Activated CD4-positive, CD25-positive, alpha-beta regulatory T cell treated with anti-CD3 and anti-CD28 coated beads, Interleukin-2, amount 50 U/mL, for 16 hours (primary cell): Measurements from ENCODE around the gene SMAD6.

Experiments used
- DNase-seq: peaks from one replicate; pipeline ENCODE4 v3.0.0-alpha.2; 2020; ENCODE audit warnings: low read depth, low spot score

The SMAD6 gene

GRCh38 chr15:66721020-66721419, 19.0 kb downstream of the SMAD6 start:
- DNase-seq: no peak

DNA sequence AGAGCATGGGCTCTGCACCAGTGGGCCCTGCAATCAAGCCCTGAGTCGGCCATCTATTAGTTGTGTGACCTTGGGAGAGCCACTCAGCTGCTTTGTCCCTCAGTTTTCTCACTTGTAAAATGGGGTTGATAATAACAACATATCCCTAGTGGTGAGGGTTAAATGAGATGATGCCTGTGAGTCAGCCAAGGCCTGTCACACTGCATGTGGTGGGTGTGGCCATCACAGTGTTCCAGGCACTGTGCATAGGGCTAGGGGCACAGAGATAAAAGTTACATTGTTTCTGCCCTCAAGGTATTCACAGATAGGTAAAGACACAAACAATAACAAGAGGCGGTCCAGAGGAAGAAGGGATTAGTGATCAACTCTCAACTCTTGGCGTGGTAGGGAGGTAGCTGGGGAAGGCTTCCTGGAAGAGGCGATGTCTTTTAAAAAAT, 19.5 kb downstream of the SMAD6 start:
- DNase-seq: no peak

DNA sequence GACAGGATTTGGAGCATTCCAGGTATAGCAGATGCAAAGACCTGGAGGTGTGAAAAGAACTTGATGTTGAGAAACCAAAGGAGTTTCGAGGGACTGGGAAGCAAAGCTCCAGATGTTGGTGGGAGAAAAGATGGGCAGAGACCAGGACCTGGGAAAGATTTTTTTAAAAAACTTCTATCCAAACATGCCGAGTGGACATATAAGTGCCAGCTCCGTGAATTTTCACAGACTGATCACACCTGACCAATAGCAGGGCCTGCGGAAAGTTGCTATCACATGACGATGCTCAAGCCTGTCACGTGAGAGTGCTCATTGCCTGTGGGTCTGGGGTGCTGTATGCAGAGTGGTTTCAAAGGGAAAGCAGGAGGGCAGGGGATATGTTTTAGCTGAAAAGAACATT, 19.9 kb downstream of the SMAD6 start:
- DNase-seq: no peak

DNA sequence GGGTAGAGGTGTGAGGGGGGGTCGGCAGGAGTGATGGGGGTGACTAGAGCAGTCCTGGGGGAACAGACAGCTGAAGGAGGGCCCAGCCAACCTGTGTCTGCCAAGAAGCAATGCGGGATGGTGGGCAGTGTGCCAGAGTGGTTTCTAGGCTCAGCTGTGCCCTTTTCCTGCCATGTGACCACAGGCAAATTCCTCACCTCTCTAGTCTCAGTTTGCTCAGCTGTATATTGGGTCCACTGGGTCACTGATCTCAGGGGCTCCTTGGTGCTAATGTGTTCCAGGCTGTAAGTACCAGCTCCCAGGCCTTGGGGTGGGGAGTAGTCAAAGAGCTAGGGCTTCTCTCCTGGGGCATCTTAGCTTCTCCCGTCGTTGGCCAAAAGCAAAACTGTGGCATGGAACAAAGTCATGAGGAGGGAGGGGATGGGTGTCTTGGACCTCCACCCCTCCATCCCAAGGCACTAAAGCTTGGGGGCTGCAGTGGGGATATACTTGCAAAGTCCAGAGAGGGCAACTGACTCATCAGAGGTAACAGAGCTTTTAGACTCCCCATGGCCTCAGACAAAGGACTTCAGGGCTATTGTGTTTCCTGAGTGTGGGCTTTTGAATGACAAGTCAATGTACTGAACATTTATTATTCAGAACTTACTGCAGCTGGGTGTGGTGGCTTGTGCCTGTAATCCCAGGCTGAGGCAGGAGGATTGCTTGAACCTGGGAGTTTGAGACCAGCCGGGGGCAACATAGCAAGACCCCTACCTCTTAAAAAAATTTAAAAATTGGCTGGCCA, 20.9 kb downstream of the SMAD6 start:
- DNase-seq: no peak

DNA sequence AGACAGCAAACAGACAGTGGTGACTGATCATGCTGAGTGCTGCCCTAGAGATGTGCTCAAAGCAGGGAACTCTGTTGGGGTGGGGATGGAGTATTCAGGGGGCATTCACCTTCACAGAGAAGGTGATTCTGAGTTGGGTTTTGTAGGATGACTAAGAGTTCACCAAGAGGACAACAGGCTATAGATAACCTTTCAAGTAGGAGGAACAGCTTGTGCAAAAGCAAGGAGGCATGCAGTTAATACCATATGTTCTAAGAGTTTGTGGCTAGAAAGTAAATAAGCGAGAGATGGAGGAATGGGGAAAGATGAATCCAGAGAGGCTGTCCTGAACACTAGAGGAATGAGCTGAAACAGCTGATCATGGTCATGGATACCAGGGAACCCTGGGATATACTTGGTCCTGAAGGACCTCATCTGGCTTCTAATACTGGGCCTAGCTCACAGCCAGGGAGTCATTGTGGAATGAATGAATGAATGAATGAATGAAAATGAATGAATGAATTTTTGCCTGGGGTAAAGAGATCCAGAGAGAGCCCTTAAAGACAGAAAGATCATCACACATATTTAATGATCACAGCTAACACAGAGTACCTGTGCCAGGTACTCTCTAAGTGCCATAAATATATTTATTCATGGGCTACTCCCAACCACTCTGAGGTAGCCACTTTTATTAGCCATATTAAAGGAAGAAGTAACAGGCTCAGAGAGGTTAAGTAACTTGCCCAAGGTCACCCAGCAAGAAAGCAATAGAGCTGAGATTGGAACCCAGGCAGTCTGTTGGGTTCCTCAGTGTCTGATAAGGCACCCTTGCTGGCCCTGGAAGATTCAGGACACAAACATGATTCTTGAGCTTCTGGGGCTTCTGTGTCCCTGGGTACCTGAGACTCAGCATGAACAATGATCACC, 22.0 kb downstream of the SMAD6 start:
- DNase-seq: no peak

DNA sequence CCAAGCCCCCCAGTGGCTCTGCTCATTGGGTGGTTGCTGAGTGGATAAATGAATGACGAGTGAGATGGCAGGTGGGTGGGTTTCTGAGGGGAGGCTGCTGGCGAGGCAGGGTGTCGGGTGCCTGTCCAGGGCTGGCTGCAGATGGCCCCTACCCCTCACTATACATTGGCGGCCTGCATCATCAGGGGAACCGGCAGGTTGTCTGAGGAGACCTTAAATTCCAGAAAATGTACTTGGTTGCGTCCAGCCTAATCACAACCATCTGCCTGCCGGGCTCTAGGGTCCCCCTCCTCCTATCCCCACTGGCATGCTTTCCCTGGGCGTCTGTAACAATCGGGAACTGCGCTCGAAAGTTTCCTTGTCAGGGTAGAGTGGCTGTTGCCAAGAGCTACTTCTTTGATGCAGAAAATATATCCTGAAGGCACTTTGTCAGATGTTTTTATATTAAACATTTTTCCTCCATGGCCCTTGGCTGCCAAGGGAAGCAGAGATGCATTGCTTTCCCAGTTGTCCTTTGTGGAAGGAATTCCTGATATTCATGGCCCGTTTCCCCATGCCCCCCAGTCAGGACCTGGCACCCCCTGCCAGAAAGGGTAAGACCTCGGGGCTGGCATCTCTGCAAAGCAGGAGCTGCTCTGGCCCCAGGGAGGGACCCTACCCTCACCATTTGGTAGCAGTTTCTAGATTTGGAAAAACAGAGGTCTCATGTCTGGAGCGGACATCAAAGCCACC, 22.9 kb downstream of the SMAD6 start:
- DNase-seq: no peak

- no peak for DNase-seq
These were observed 23.4 kb downstream of the SMAD6 start for GRCh38 chr15:66725464-66725785.

GRCh38 chr15:66726386-66726785, 24.4 kb downstream of the SMAD6 start:
- DNase-seq: no peak

DNA sequence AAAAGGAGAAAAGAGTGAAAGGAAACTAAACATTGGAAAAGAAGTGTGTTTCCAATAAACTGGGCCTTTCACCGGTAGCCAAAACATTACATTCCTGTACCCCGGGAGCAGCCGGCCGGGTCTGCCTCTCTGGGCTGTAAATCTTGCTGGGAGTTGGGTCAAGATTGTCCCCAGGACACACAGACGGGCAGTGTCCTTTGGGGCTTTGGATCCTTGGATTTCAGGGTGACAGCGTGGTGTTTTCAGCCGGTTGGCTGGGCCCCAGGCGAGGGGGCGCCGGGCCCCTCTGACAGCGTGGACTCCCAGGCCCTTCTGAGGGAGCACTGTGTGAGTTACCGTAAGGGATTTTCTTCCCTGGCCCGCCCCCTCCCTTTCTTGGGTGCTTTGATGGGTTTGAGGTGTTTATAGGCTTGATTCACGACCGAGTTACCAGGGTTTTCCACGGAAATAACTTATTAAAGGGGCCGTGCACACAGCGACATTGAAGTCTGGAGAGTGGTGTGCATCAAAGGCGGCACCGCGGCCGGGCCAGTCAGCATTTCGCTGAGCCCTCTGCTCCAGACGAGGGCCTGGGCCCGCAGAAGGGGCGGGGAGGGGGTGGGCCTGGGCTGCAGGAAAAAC, 27.4 kb downstream of the SMAD6 start:
- DNase-seq: no peak

GRCh38 chr15:66730168-66731021, 28.4 kb downstream of the SMAD6 start:
- DNase-seq: no peak

GRCh38 chr15:66733976-66734375, 31.9 kb downstream of the SMAD6 start:
- no peak for DNase-seq

GRCh38 chr15:66734961-66735908, 33.2 kb downstream of the SMAD6 start:
- DNase-seq: no peak

DNA sequence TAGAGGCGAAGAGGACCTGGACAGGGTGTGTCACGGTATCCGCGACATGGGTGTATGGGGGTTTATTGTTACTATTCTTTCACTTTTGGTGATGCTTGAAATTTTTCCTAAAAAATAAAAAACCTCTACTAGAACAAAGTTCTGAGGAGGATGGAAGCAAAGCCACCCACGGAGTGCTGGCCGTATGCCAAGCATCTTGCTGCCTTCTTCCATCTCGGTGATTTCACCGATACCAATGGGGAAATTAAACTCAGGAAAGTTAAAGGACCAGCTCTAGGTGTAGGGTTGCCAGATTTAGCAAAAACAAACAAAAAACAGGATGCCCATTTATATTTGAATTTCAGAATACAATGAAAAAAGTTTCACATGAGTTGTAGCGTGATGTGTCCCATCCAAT, 33.9 kb downstream of the SMAD6 start:
- DNase-seq: no peak

- DNase-seq: no peak
These were observed 35.4 kb downstream of the SMAD6 start for GRCh38 chr15:66737243-66738010.

DNA sequence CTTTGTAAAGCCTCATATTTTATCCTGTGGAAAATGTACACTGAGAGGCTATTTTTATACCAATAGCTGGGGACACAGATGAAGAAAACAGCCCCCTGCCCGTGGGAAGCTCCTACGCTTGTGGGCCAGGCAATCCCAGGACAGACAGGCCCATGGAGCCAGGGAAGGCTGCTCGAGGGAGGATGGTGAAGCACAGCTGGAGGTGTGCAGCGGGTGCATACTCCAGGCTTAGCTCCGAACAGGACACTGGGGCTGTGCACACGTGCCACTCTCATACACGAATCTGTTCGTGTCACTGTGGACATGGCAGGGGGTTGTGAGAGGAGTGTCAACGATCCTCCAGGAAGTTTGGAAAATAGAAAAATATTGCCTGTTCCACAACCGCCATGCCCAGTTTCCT, 36.1 kb downstream of the SMAD6 start:
- no peak for DNase-seq

GRCh38 chr15:66738595-66738994, 36.6 kb downstream of the SMAD6 start:
- DNase-seq: no peak

DNA sequence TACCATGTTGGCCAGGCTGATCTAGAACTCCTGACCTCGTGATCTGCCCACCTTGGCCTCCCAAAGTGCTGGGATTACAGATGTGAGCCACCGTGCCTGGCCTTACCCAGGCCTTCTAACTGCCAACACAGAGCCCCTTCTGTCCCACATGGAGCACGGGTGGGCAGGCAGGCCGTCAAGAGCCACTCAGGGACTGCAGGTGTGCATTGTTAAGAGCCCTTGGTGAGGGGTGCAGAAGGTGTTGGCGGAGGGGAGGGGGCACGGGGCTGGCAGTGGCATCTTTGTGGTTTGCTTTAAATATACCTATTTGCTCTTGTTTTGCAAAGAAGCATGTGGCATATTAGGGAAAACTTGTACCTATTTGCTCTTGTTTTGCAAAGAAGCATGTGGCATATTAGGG, 37.3 kb downstream of the SMAD6 start:
- no peak for DNase-seq

DNA sequence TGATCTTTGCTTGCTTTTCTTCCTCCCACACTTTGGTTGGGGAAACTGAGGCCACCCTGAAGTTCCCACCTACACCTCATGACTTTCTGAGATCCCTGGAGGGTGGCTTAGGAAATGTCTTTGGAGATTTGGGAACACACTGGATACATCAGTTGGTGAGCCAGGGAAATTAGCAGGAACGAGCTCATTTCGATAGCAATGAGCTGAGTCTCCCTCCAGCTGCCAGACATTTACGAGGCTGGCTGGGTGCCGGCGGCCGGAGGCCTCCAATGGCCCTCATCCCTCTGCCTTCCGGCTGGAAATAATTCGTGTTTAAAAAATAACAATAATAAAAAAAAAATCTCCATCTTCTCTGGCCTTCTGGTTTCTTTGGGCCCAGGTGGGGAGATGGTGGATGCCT, 38.8 kb downstream of the SMAD6 start:
- DNase-seq: no peak

- no peak for DNase-seq
These were observed 39.6 kb downstream of the SMAD6 start for GRCh38 chr15:66741646-66742045.
